Measurements from ENCODE around the gene RNF8. TPM values are rescaled to one million over a fixed set of nuclear protein-coding genes. Genes with fewer than 3 reads are reported as not detected.

Gene RNF8
- total RNA-seq, 1 donor from 2014 or later = 14.9 TPM

DNA sequence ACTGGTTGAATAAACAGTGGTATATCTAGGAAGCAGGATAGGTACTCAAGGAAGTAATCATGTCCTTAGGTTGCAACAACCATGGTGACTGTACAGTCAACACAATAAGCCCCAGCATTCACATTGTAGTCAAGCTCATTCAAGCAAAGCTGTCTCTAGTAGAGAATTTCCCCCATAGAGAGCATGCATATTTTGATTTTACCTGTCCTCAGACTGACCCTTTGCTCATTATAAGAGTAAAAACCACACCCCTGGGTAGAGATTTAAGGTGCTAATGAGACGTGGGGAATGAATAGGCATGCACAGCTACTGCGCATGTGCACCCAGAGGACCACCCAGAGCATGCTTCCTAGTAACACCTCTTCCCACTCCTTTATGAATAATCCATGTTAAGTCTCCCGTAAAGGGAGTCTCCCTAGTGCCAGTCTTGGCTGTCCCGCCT lies 6.1 kb upstream of the RNF8 start:
- intact Hi-C loops (cut with DNase I) = no loop called here
- ATAC-seq = no peak
- DNase-seq (ENCODE audit: missing footprints) = no peak

DNA sequence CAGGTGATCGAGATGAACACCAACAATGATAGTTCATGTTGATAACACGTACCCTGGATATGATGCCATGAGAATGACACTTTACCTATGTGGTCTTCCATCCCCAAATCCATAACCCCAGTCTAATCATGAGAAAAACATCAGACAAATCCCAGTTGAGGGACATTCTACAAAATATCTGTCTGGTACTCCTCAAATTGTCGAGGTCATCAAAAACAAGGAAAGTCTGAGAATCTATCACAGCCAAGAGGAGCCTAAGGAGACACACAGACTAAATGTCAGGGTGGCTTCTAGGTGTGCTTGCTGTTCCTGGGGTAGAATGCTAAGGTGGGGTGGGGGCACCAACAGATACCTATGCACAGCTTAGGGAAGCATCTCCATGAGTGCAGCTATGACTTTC lies 2.8 kb upstream of the RNF8 start:
- intact Hi-C loops (cut with DNase I) = no loop called here
- no peak for DNase-seq (ENCODE audit: missing footprints)
- ATAC-seq = no peak

- ATAC-seq (no peak), DNase-seq (ENCODE audit: missing footprints) (no peak)
- intact Hi-C loops (cut with DNase I) = no loop called here
Observed at GRCh38 chr6:37352384-37352783, 1.4 kb upstream of the RNF8 start.

DNA sequence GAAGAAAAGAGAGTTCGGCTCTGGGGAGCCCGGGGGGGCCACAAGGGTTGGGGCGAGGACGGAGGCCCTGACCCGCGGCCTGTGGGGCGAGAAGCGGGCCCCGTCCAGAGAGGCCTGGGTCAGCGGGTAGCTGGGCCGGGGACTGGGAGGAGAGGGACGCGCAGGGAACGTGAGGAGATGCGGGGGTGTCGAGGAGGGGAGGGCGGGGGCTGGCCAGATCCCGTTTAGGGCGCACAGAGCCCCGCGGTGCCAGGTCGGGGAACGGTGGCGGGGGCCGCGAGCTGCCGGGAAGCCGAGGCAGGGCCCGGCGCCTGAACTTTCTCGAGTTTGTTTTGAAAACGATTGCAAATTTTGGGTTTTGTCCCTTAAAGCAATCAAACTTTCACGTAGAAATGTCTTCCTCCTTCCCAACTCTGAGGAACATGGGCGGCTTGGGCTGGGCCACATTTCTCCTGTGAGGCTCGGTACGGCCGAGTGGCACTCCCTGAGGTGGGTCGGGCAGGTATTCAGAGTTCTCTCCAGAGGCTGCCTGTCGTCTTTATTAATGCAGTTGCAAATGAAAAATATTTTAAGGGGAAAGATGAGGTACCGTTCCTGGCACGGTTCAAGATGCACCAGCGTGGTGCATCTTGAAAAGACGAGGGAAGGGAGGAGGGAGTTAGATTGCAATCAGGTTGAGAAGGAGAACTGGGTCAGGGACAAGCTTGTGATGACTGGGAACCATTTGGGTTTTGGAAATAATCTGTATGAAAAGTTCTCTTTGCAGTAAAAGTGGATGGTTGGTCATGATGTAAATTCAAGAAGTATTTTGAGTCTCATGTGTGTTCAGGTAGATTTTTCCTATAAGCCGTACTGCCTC lies 972 bp downstream of the RNF8 start:
- intact Hi-C loops (cut with DNase I) = no loop called here
- ATAC-seq (peak; percentile 35), DNase-seq (ENCODE audit: missing footprints) (peak; percentile 65)

GRCh38 chr6:37357288-37357687 lies 3.5 kb downstream of the RNF8 start:
- no peak for DNase-seq (ENCODE audit: missing footprints)

GRCh38 chr6:37357860-37358259 lies 4.1 kb downstream of the RNF8 start:
- DNase-seq (ENCODE audit: missing footprints) (no peak), ATAC-seq (no peak)
- intact Hi-C loops (cut with DNase I) = no loop called here

More at GRCh38 chr6:37357288-37357687, 3.5 kb downstream of the RNF8 start:
- intact Hi-C loops (cut with DNase I) = no loop called here
- no peak for ATAC-seq

DNA sequence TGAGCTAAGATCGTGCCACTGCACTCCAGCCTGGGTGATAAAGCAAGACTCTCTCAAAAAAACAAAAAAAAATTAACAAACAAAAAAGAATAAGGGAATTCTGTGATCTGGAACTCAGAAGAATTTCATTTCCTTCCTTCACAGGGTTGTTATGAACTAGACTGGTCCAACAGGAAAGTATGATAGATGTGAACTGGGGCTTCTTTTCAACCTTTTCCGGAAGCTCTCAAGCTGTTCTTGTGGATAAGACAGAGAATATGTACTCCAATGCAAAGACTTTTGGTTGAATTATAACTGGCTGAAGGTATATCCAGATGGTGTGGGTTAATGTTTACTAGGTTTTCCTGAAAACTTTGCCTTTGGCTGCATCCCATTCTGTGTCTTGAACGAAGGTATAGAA lies 5.3 kb downstream of the RNF8 start:
- DNase-seq (ENCODE audit: missing footprints) (no peak), ATAC-seq (no peak)
- intact Hi-C loops (cut with DNase I) = no loop called here

GRCh38 chr6:37362101-37362828 lies 8.5 kb downstream of the RNF8 start:
- intact Hi-C loops (cut with DNase I) = no loop called here
- no peak for ATAC-seq

GRCh38 chr6:37365791-37366190 lies 12.0 kb downstream of the RNF8 start:
- ATAC-seq = peak; percentile 42
- no peak for DNase-seq (ENCODE audit: missing footprints)
- intact Hi-C loops (cut with DNase I) = no loop called here

More at GRCh38 chr6:37362101-37362828, 8.5 kb downstream of the RNF8 start:
- DNase-seq (ENCODE audit: missing footprints) = peak; percentile 58

GRCh38 chr6:37366910-37367309 lies 13.1 kb downstream of the RNF8 start:
- ATAC-seq (no peak), DNase-seq (ENCODE audit: missing footprints) (no peak)
- intact Hi-C loops (cut with DNase I) = no loop called here

DNA sequence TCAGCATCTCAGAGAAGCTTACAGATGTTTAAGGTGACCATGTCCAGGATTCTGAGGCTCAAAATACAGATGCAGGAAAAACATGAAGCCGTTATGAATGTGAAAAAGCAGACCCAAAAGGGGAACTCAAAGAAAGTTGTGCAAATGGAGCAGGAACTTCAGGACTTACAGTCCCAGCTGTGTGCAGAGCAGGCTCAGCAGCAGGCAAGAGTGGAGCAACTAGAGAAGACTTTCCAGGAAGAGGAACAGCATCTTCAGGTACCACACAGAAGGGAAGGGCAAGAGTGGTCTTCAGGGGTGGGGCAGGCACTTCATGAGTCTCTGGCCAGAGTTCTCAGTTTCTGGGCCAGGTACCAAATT lies 15.2 kb downstream of the RNF8 start:
- ATAC-seq = no peak
- no peak for DNase-seq (ENCODE audit: missing footprints)
- intact Hi-C loops (cut with DNase I) = no loop called here

DNA sequence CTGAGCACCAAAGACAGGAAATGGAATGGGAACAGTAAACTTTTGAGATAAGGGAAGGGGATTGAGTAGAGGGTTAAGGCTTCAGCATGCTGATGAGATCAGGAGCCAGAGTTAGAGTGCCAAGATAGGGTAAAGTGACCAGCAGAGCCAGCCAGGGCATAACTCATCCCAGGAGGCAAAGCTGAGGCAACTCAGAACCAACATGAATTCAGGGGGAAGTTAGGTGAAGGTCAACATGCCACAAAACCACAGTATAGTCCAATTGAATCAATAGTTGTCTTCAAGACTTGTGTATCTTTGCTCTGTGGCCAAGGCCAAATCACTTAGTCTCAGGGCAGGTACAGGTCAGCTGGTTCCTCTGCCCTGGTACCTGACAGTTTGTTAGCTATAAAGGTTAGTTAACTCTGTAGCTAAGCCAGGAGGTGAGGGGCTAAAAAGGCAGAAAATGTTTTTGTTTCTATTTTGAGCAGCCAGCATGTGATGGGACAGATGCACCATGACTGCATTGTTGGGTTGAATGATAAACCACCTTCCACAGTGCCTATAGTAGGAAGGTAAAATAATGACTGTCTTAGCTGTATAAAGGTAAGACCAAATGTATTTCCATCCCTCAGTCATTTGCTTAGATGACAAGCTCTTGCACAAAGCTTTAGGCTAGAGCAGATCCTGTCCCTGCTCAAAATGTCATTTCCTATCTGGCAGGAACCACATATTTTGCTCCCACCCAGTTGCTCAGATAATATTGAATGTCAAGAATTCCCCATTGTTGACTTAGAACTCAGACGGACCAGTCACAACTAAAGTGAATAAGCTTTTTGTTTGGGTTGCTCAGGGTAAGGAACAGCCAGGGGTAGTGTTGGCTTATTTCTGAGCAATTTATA lies 15.8 kb downstream of the RNF8 start:
- ATAC-seq = peak; percentile 60
- no peak for DNase-seq (ENCODE audit: missing footprints)
- intact Hi-C loops (cut with DNase I) = no loop called here

GRCh38 chr6:37371154-37372083 lies 17.6 kb downstream of the RNF8 start:
- DNase-seq (ENCODE audit: missing footprints) = no peak
- intact Hi-C loops (cut with DNase I) = no loop called here
- ATAC-seq = peak; percentile 81

GRCh38 chr6:37372116-37372515 lies 18.3 kb downstream of the RNF8 start:
- no peak for ATAC-seq
- intact Hi-C loops (cut with DNase I) = no loop called here
- no peak for DNase-seq (ENCODE audit: missing footprints)

- no peak for DNase-seq (ENCODE audit: missing footprints)
- ATAC-seq = no peak
- intact Hi-C loops (cut with DNase I) = no loop called here
Observed at GRCh38 chr6:37373822-37374471, 20.2 kb downstream of the RNF8 start.

DNA sequence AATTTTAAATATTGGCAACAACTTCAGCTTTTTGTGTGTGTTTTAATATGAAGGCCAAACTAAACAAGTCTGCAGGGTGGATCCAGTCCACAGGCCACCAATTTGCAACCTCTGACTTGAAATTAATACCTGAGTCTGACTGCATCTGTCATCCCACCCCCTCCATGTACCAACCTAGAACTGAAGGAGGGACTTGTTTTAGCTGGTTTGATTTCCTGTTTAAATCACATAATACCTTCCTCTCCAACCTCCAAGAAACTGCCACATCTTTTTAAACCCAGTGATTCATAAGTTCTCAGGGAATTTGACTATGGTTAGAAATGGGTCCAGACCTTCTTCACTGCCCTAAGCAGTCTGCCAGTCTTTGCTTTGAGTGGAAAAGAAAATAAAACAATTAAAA lies 21.6 kb downstream of the RNF8 start:
- DNase-seq (ENCODE audit: missing footprints) (no peak), ATAC-seq (no peak)
- intact Hi-C loops (cut with DNase I) = no loop called here

DNA sequence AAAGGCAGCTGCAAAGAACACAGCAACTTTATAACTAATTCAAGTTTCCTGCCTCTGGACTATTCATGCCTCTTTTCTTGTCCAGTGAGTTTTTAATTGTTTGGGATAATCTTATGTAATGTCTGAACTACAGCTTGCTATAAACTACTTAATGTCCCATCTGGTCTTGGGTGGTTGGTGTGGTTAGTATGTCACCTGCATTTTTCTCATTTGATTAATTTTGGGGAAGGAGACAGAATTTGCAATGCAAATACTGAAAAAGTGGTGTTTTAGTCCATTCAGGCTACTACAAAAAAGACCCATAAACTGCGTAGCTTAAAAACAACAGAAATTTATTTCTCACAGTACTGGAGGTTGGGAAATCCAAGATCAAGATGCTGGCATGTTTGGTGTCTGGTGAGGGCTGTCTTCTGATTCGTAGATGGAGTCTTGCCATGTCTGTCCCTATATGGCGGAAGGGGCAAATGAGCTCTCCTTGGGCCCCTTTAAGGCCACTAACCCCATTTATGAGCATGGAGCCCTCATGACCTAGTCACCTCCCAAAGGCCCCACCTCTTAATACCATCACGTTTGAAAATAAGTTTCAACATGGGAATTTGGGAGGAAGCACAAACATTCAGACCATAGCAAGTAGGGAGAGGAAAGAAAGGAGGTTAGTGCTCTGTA lies 22.4 kb downstream of the RNF8 start:
- DNase-seq (ENCODE audit: missing footprints) = no peak

More for the DNA sequence above, 22.4 kb downstream of the RNF8 start:
- no peak for ATAC-seq
- intact Hi-C loops (cut with DNase I) = no loop called here
